SU-DHL-6 (cell line): ENCODE measurements around the gene OTUD5.
A peak's percentile ranks its signal among the peaks of the same experiment; 100 is the strongest.

Source experiments
- H2AFZ ChIP-seq: fragments of 200-600 bp; sonication (generic); 2 replicates; pipeline ENCODE4 v1.6.1; 2014; ENCODE audit warnings: low read depth, mild to moderate bottlenecking, moderate library complexity, mixed read lengths, antibody characterized with exemption, low read length; ENCODE audit not compliant: severe bottlenecking
- H3F3A ChIP-seq: fragments of 200-600 bp; shearing (Covaris generic); 2 replicates; pipeline ENCODE4 v1.6.0; 2016; ENCODE audit warnings: antibody characterized with exemption, mild to moderate bottlenecking; ENCODE audit not compliant: insufficient read depth
- H3K27ac ChIP-seq: fragments of 200-600 bp; sonication (generic); 2 replicates; pipeline ENCODE4 v1.5.1; 2016; ENCODE audit warnings: low read depth, mild to moderate bottlenecking, low read length, moderate library complexity, mixed read lengths
- H3K27me3 ChIP-seq: fragments of 200-600 bp; sonication (generic), shearing (Covaris generic); 2 replicates; pipeline ENCODE4 v1.6.0; 2014; ENCODE audit warnings: mild to moderate bottlenecking, low read length
- H3K36me3 ChIP-seq: fragments of 200-600 bp; sonication (generic); 2 replicates; pipeline ENCODE4 v1.6.1; 2014; ENCODE audit warnings: mild to moderate bottlenecking, low read length, mixed read lengths
- H3K4me2 ChIP-seq: fragments of 300-600, 200-600 bp; shearing (Covaris generic), sonication (generic); 2 replicates; pipeline ENCODE4 v1.6.0; 2014; ENCODE audit warnings: low read length, low read depth, mild to moderate bottlenecking; ENCODE audit not compliant: poor library complexity, severe bottlenecking
- H3K4me3 ChIP-seq: fragments of 200-600 bp; sonication (generic); 2 replicates; pipeline ENCODE4 v1.5.1; 2014; ENCODE audit warnings: antibody characterized with exemption, low read length, mild to moderate bottlenecking, mixed read lengths; ENCODE audit not compliant: insufficient read depth, poor library complexity, severe bottlenecking
- H3K79me2 ChIP-seq: fragments of 200-600 bp; sonication (generic); 2 replicates; pipeline ENCODE4 v1.6.1; 2014; ENCODE audit warnings: mild to moderate bottlenecking, low read length, moderate library complexity; ENCODE audit not compliant: insufficient read depth
- H3K9ac ChIP-seq: fragments of 200-600 bp; sonication (generic); 2 replicates; pipeline ENCODE4 v1.7.0; 2014; ENCODE audit warnings: mild to moderate bottlenecking, low read length
- H3K9me2 ChIP-seq: fragments of 200-600 bp; sonication (generic); replicated peaks from 2 replicates; pipeline ENCODE4 v1.6.1; 2014; ENCODE audit warnings: low read length; ENCODE audit not compliant: insufficient read depth
- H3K9me3 ChIP-seq: fragments of 200-600 bp; sonication (generic); 2 replicates; pipeline ENCODE4 v1.6.1; 2014; ENCODE audit warnings: low read length, mixed read lengths; ENCODE audit not compliant: insufficient read depth
- H4K20me1 ChIP-seq: fragments of 200-600 bp; sonication (generic); 2 replicates; pipeline ENCODE4 v1.6.1; 2014; ENCODE audit warnings: low read depth, mild to moderate bottlenecking, antibody characterized with exemption, low read length, moderate library complexity, mixed read lengths
- CTCF ChIP-seq: fragments of 200-600 bp; sonication (generic); IDR thresholded peaks from one replicate; pipeline ENCODE4 v1.5.1; 2017; ENCODE audit warnings: antibody characterized with exemption, mild to moderate bottlenecking, low read length, moderate library complexity; ENCODE audit not compliant: insufficient read depth, poor library complexity, severe bottlenecking
- EZH2phosphoT487 ChIP-seq: fragments of 200-600 bp; sonication (generic), shearing (Covaris generic); conservative IDR thresholded peaks from 2 replicates; pipeline ENCODE4 v1.6.1; 2018; ENCODE audit warnings: mild to moderate bottlenecking, antibody characterized with exemption, low read length, moderate library complexity, mixed read lengths

Gene OTUD5

GRCh38 chrX:48942895-48943294 lies 14.5 kb downstream of the OTUD5 start:
- Histone ChIP-seq H3K9me3 (no peaks in the 10 kb centered on the region), H3K4me2 (no peak overlapping the region), H3K27ac (no peak overlapping the region), H3K27me3 (no peaks in the 10 kb centered on the region), H2AFZ (no peak overlapping the region), H3K36me3 (no peaks in the 10 kb centered on the region), H4K20me1 (no peaks in the 10 kb centered on the region), H3K9me2 (no peaks in the 10 kb centered on the region), H3K79me2 (no peaks in the 10 kb centered on the region), H3K4me3 (no peak overlapping the region), H3K9ac (no peak overlapping the region), H3F3A (peaks cover 18% of the 10 kb centered on the region)
- TF ChIP-seq EZH2phosphoT487: no peak
- no peak for TF ChIP-seq CTCF

- Histone ChIP-seq H3K9me3 (no peaks in the 10 kb centered on the region), H3K79me2 (no peaks in the 10 kb centered on the region), H3K9me2 (no peaks in the 10 kb centered on the region), H3K9ac (peak overlapping the region; percentile 27; the same call in 1 of the 2 replicates), H3K4me3 (no peak overlapping the region), H3K36me3 (no peaks in the 10 kb centered on the region), H3F3A (peaks cover 25% of the 10 kb centered on the region), H2AFZ (no peak overlapping the region), H3K27me3 (no peaks in the 10 kb centered on the region), H3K4me2 (peak overlapping the region; percentile 80), H3K27ac (peak overlapping the region; percentile 97), H4K20me1 (no peaks in the 10 kb centered on the region)
- no peak for TF ChIP-seq CTCF
- TF ChIP-seq EZH2phosphoT487: no peak
Observed at GRCh38 chrX:48940404-48940955, 16.9 kb downstream of the OTUD5 start.

- Histone ChIP-seq H3K27ac (peak overlapping the region; percentile 97), H3F3A (peaks cover 25% of the 10 kb centered on the region), H3K9me2 (no peaks in the 10 kb centered on the region), H4K20me1 (no peaks in the 10 kb centered on the region), H3K9me3 (no peaks in the 10 kb centered on the region), H3K9ac (peak overlapping the region; percentile 34), H3K36me3 (no peaks in the 10 kb centered on the region), H3K4me2 (peak overlapping the region; percentile 80), H3K4me3 (peak overlapping the region; percentile 42), H3K27me3 (no peaks in the 10 kb centered on the region), H3K79me2 (no peaks in the 10 kb centered on the region), H2AFZ (no peak overlapping the region)
- TF ChIP-seq CTCF (no peak), EZH2phosphoT487 (no peak)
Observed at GRCh38 chrX:48939524-48940228, 17.7 kb downstream of the OTUD5 start.
